Measurements from ENCODE around the gene TMEM86B.

DNA sequence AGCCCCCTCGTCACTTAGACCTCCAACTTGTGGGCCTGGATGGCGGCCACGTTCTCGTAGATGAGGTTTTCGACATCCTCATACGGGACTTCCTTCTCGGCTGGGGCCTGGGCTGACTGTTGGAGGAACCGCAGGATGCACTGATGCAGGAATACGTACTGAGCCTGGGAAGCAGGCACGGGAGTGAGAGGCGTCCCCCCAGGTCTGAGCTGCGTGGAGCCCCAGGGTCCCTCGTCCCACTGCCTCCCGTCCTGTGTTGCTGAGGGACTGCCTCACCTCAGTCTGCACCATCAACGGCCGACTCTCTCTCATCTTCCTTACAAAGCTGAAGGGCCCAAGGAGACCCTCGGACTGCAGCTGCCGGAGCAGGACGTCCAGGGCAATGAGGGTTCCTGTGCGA, 46.8 kb downstream of the TMEM86B start:
- no peak for TF ChIP-seq CTCF (IDR thresholded peaks at IDR 0.05; ENCODE audit: insufficient read depth, low read depth, low read length)
- TF ChIP-seq EZH2 (IDR thresholded peaks at IDR 0.05; ENCODE audit: insufficient read depth, low read length) = no peak
